H1 (cell line): Measurements from ENCODE around the gene NPHP4. TPM values are rescaled to one million over a fixed set of nuclear protein-coding genes. Genes with fewer than 3 reads are reported as not detected.

Source experiments
- CTCF ChIA-PET: fragments of 300-600 bp; sonication (Branson Sonifier 250); formaldehyde crosslinking; loops from one replicate; lab custom pipeline; 2021; ENCODE audit not compliant: partially characterized antibody; lab: Charles Lee
- POLR2A ChIA-PET: fragments of 300-600 bp; sonication (Branson Sonifier 250); formaldehyde crosslinking; loops from one replicate; lab custom pipeline; 2021; ENCODE audit warnings: inconsistent platforms; ENCODE audit not compliant: partially characterized antibody; lab: Charles Lee
- DNase-seq, 2 experiments: peaks; one replicate each; pipeline versions ENCODE4 v3.0.0 to v3.0.0-alpha.2; 2010 to 2022; ENCODE audit warnings: low spot score in 2 of 2, low read depth in 1 of 2, mixed read lengths in 1 of 2
- FAIRE-seq: peaks from 2 replicates; lab custom pipeline; 2011; peaks lifted over from hg19 to GRCh38; lab: Jason Lieb, UNC
- H2AFZ ChIP-seq: 2 replicates; pipeline ENCODE4 v1.8.1; 2012; ENCODE audit warnings: low read length, inconsistent platforms
- H2AK5ac ChIP-seq: 2 replicates; pipeline ENCODE4 v1.6.1; 2013; ENCODE audit warnings: low read depth, low read length
- H2BK120ac ChIP-seq: replicated peaks from 2 replicates; pipeline ENCODE3; 2013; ENCODE audit warnings: low read depth, low read length, inconsistent platforms
- H2BK12ac ChIP-seq: 2 replicates; pipeline ENCODE4 v1.6.1; 2013; ENCODE audit warnings: low read depth, low read length
- H2BK15ac ChIP-seq: 2 replicates; pipeline ENCODE4 v1.6.1; 2013; ENCODE audit warnings: low read length
- H2BK20ac ChIP-seq: 2 replicates; pipeline ENCODE4 v1.6.1; 2013; ENCODE audit warnings: low read length
- H2BK5ac ChIP-seq: 2 replicates; pipeline ENCODE4 v1.6.1; 2013; ENCODE audit warnings: low read depth, low read length
- H3K14ac ChIP-seq: 2 replicates; pipeline ENCODE4 v1.6.1; 2013; ENCODE audit warnings: inconsistent platforms; ENCODE audit not compliant: insufficient read length
- H3K18ac ChIP-seq: 2 replicates; pipeline ENCODE4 v1.6.1; 2013; ENCODE audit warnings: low read length; ENCODE audit errors: extremely low read depth
- H3K23ac ChIP-seq: 2 replicates; pipeline ENCODE4 v1.6.1; 2013; ENCODE audit warnings: inconsistent platforms; ENCODE audit not compliant: insufficient read length
- H3K23me2 ChIP-seq: 2 replicates; pipeline ENCODE4 v1.6.1; 2013; ENCODE audit warnings: low read depth, low read length
- H3K27ac ChIP-seq: 2 replicates; pipeline ENCODE4 v1.6.1; 2011; ENCODE audit warnings: low read depth, low read length, inconsistent platforms
- H3K27me3 ChIP-seq, 4 experiments: replicated peaks in 1 of 4; 1 replicate in 1 of 4; 2 replicates in 3 of 4; pipeline versions ENCODE4 v1.6.1 to v1.8.1; 2011 to 2013; ENCODE audit warnings: low read length in 3 of 4, mild to moderate bottlenecking in 3 of 4, inconsistent platforms in 2 of 4, mixed read lengths in 2 of 4, moderate library complexity in 1 of 4; ENCODE audit not compliant: control insufficient read depth in 3 of 4, insufficient read depth in 3 of 4; ENCODE audit errors: extremely low read depth in 1 of 4
- H3K36me3 ChIP-seq, 4 experiments: 2 replicates each; pipeline versions ENCODE4 v1.6.1 to v1.8.1; 2011 to 2013; ENCODE audit warnings: mild to moderate bottlenecking in 4 of 4, low read length in 3 of 4, moderate library complexity in 2 of 4, control low read depth in 1 of 4, inconsistent platforms in 1 of 4; ENCODE audit not compliant: insufficient read depth in 4 of 4, control insufficient read depth in 2 of 4
- H3K4ac ChIP-seq: replicated peaks from 2 replicates; pipeline ENCODE3; 2013; ENCODE audit warnings: low read length, low read depth, mixed read lengths, inconsistent platforms; ENCODE audit not compliant: insufficient read length
- H3K4me1 ChIP-seq, 4 experiments: replicated peaks in 1 of 4; 1 replicate in 1 of 4; 2 replicates in 3 of 4; pipeline versions ENCODE4 v1.6.1 to v1.8.1; 2011 to 2013; ENCODE audit warnings: low read length in 3 of 4, inconsistent platforms in 2 of 4, mixed read lengths in 1 of 4; ENCODE audit not compliant: insufficient read depth in 4 of 4, control insufficient read depth in 3 of 4
- H3K4me2 ChIP-seq, 2 experiments: 2 replicates each; pipeline versions ENCODE4 v1.6.1 to v1.8.1; 2011 to 2013; ENCODE audit warnings: low read depth in 2 of 2, low read length in 2 of 2, control low read depth in 1 of 2, inconsistent platforms in 1 of 2, mild to moderate bottlenecking in 1 of 2; ENCODE audit not compliant: insufficient read depth in 1 of 2
- H3K4me3 ChIP-seq, 4 experiments: fragments of 200-600, 300-600 bp in 1 of 4; sonication (generic), shearing (Covaris generic), sonication (Bioruptor Twin) in 1 of 4; 2 replicates each; pipeline versions ENCODE4 v1.5.1 to v1.8.1; 2011 to 2016; ENCODE audit warnings: low read length in 4 of 4, low read depth in 3 of 4, control low read depth in 2 of 4, inconsistent platforms in 2 of 4, mild to moderate bottlenecking in 2 of 4, mixed read lengths in 1 of 4, moderate library complexity in 1 of 4; ENCODE audit not compliant: insufficient read depth in 2 of 4; ENCODE audit errors: extremely low read depth in 1 of 4
- H3K56ac ChIP-seq: replicated peaks from 2 replicates; pipeline ENCODE3; 2013; ENCODE audit warnings: low read depth, mild to moderate bottlenecking, mixed read lengths, low read length, inconsistent platforms; ENCODE audit not compliant: insufficient read length
- H3K79me1 ChIP-seq: 2 replicates; pipeline ENCODE4 v1.6.1; 2013; ENCODE audit warnings: low read depth, low read length, control low read depth
- H3K79me2 ChIP-seq, 2 experiments: 2 replicates each; pipeline versions ENCODE4 v1.6.1 to v1.8.1; 2012 to 2013; ENCODE audit warnings: low read length in 2 of 2, mild to moderate bottlenecking in 2 of 2, inconsistent platforms in 1 of 2; ENCODE audit not compliant: insufficient read depth in 2 of 2, control insufficient read depth in 1 of 2
- H3K9ac ChIP-seq, 4 experiments: replicated peaks in 1 of 4; 1 replicate in 1 of 4; 2 replicates in 3 of 4; pipeline versions ENCODE4 v1.6.1 to v1.8.1; 2011 to 2013; ENCODE audit warnings: low read depth in 3 of 4, low read length in 3 of 4, control low read depth in 2 of 4, mild to moderate bottlenecking in 2 of 4, moderate library complexity in 2 of 4, inconsistent platforms in 1 of 4; ENCODE audit errors: extremely low read depth in 1 of 4
- H3K9me3 ChIP-seq, 2 experiments: 2 replicates each; pipeline versions ENCODE4 v1.6.1 to v1.8.1; 2012 to 2013; ENCODE audit warnings: mild to moderate bottlenecking in 2 of 2, moderate library complexity in 2 of 2, control low read depth in 1 of 2, inconsistent platforms in 1 of 2, low read depth in 1 of 2, low read length in 1 of 2, mixed read lengths in 1 of 2; ENCODE audit not compliant: insufficient read depth in 2 of 2
- H4K20me1 ChIP-seq, 2 experiments: replicated peaks in 1 of 2; 2 replicates each; pipeline versions ENCODE3 to v1.8.1; 2011 to 2013; ENCODE audit warnings: inconsistent platforms in 2 of 2, low read length in 2 of 2, mild to moderate bottlenecking in 1 of 2; ENCODE audit not compliant: insufficient read depth in 2 of 2, control insufficient read depth in 1 of 2
- H4K5ac ChIP-seq: 2 replicates; pipeline ENCODE4 v1.6.1; 2013; ENCODE audit warnings: low read length, low read depth, mixed read lengths, inconsistent platforms; ENCODE audit not compliant: insufficient read length
- H4K8ac ChIP-seq: 2 replicates; pipeline ENCODE4 v1.8.0; 2013; ENCODE audit warnings: mild to moderate bottlenecking, moderate library complexity, low read length, inconsistent platforms; ENCODE audit not compliant: insufficient read depth; ENCODE audit errors: extremely low read depth
- H4K91ac ChIP-seq: replicated peaks from 2 replicates; pipeline ENCODE3; 2013; ENCODE audit warnings: low read length, mixed read lengths, inconsistent platforms; ENCODE audit not compliant: insufficient read length
- BRCA1 ChIP-seq: IDR thresholded peaks from 2 replicates; pipeline ENCODE4 v1.6.1; 2012; ENCODE audit warnings: low read depth, low read length, improper control_type of control experiment
- CBX8 ChIP-seq: fragments of 300-800, 300-1000 bp; sonication (generic); IDR thresholded peaks from 2 replicates; pipeline ENCODE4 v1.7.1; 2016; ENCODE audit warnings: low read depth, low read length, borderline replicate concordance
- CHD1 ChIP-seq: IDR thresholded peaks from 2 replicates; pipeline ENCODE4 v1.6.1; 2012; ENCODE audit warnings: low read depth, low read length, improper control_type of control experiment
- CTBP2 ChIP-seq: IDR thresholded peaks from 2 replicates; pipeline ENCODE4 v1.7.0; 2011; ENCODE audit warnings: borderline replicate concordance, mild to moderate bottlenecking, moderate library complexity, mixed read lengths, low read length; ENCODE audit not compliant: insufficient read depth, insufficient read length
- JUND ChIP-seq: IDR thresholded peaks from 2 replicates; pipeline ENCODE4 v1.6.1; 2011; ENCODE audit warnings: mild to moderate bottlenecking, improper control_type of control experiment, low read length
- KDM1A ChIP-seq: fragments of 200-600, 300-600 bp; sonication (generic); IDR thresholded peaks from 2 replicates; pipeline ENCODE4 v1.7.1; 2016; ENCODE audit warnings: mild to moderate bottlenecking, low read length, borderline replicate concordance
- RBBP5 ChIP-seq: IDR thresholded peaks from 2 replicates; pipeline ENCODE4 v1.7.1; 2012; ENCODE audit warnings: low read depth, mild to moderate bottlenecking, inconsistent platforms, low read length, moderate library complexity, borderline replicate concordance
- SP4 ChIP-seq: IDR thresholded peaks from 2 replicates; pipeline ENCODE4 v1.6.1; 2012; ENCODE audit warnings: low read length, inconsistent platforms
- TBP ChIP-seq: IDR thresholded peaks from 2 replicates; pipeline ENCODE4 v1.6.1; 2011; ENCODE audit warnings: low read depth, low read length, improper control_type of control experiment
- USF2 ChIP-seq: IDR thresholded peaks from 2 replicates; pipeline ENCODE4 v1.6.1; 2011; ENCODE audit warnings: low read length, improper control_type of control experiment
- WGBS, 2 experiments: shearing (Covaris generic) in 1 of 2; methylation state at CpG; one replicate each; pipeline versions ENCODE4 v1.1.6 to v1.1.7; 2013 to 2015; ENCODE audit warnings: low lambda C conversion rate in 2 of 2, mixed read lengths in 2 of 2, inconsistent platforms in 1 of 2, low coverage in 1 of 2, missing lambda C conversion rate in 1 of 2; ENCODE audit not compliant: insufficient replicate concordance in 2 of 2, insufficient coverage in 1 of 2, insufficient read length in 1 of 2; ENCODE audit errors: extremely low coverage in 1 of 2, missing lambda C conversion rate in 1 of 2; 5-methylcytosine and 5-hydroxymethylcytosine counted together
- polyA plus RNA-seq, 7 experiments: library from polyadenylated mRNA; depleted of rRNA in 3 of 7; stranded (reverse) in 5 of 7; unstranded in 2 of 7; fragments of >200 nt in 5 of 7; fragments of 200-250 nt in 2 of 7; gene quantifications; 1 replicate in 5 of 7; 2 replicates in 1 of 7; 4 replicates in 1 of 7; pipeline versions ENCODE4 v1.2.1 to v1.2.3, GENCODE V29; 2011 to 2013; ENCODE audit warnings: missing spikeins in 2 of 7, mixed read lengths in 2 of 7
- total RNA-seq: library from RNA; stranded (reverse); fragmentation: NEBNext Ultra II Directional; extraction: Animal tissue kit (Norgen Biotek cat#: 25700); gene quantifications from 2 replicates; pipeline ENCODE4 v1.2.1, GENCODE V29; 2021
- TF ChIP-seq, protein P1 (sequence below): IDR thresholded peaks from 2 replicates; pipeline ENCODE4 v1.6.1; 2011; ENCODE audit warnings: low read depth, mild to moderate bottlenecking, low read length; ENCODE audit not compliant: insufficient read depth

NPHP4 gene
- total and polyA plus RNA-seq, 2 of the 8 experiments (the other 6 are each of a cell fraction or from before 2014, with no cell fraction given): 5.8 to 14.0 TPM

DNA sequence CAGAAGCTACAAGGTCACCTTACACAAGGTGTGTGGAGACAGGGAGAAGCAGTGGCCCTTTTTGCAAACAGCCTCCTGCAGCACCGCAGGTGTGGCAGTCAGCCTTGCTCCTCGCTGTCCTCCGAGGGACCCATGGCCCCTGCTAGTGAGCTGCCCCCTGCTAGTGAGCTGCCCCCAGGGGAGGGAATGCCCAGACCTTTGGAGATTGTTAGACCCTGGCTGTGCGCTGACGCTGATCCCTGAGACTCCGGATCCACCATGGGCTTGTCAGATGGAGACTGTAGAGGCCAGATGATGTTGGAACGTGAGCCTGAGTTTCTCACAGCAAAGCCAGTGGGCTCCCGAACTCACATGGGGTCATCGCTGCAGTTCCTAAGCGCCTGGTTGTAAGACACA lies 172.2 kb downstream of the NPHP4 start:
- Histone ChIP-seq H4K91ac (no peak overlapping the region), H2AFZ (no peak overlapping the region), H3K4ac (no peak overlapping the region), H2BK12ac (no peak overlapping the region), H2BK120ac (no peak overlapping the region), H3K14ac (no peak overlapping the region), H3K9me3 (0 out of 4 replicates have a peak, but pooled peaks cover 0 to 3% of the 10 kb centered on the region in 2 experiments), H3K4me3 (no peak overlapping the region), H3K36me3 (no peaks in the 10 kb centered on the region), H3K79me2 (no peaks in the 10 kb centered on the region), H2BK5ac (no peak overlapping the region), H4K8ac (no peak overlapping the region), H3K9ac (no peak overlapping the region), H3K79me1 (no peaks in the 10 kb centered on the region), H3K23me2 (peaks cover 1% of the 10 kb centered on the region; the same call in 1 of the 2 replicates), H4K20me1 (no peaks in the 10 kb centered on the region), H3K27me3 (no peaks in the 10 kb centered on the region), H2BK20ac (no peak overlapping the region), H4K5ac (no peak overlapping the region), H3K27ac (no peak overlapping the region), H3K56ac (no peak overlapping the region), H3K18ac (no peak overlapping the region), H3K4me2 (no peak overlapping the region), H2BK15ac (no peak overlapping the region), H3K23ac (no peak overlapping the region), H3K4me1 (no peaks in the 10 kb centered on the region; a peak in 1 of 7 replicates), H2AK5ac (no peak overlapping the region)
- CTCF ChIA-PET: interaction anchor here (1.0 to 1.4 kb wide), 2 partner anchors 10 to 11 kb away, joined by 4 to 5 read pairs; no protein-coding TSS in a partner anchor
- whole genome bisulfite sequencing, 2 experiments: 90% methylated on average over 10 of the region's 10 CpGs; no CpG with 5 or more reads in 1 of the 2 experiments
- FAIRE-seq: no peak
- DNase-seq: no peak
- POLR2A ChIA-PET: no interaction called here
- TF ChIP-seq, protein P1, sequence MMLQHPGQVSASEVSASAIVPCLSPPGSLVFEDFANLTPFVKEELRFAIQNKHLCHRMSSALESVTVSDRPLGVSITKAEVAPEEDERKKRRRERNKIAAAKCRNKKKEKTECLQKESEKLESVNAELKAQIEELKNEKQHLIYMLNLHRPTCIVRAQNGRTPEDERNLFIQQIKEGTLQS: no peak
- TF ChIP-seq RBBP5 (no peak), USF2 (no peak), CBX8 (no peak), JUND (no peak), CTBP2 (no peak), KDM1A (no peak), BRCA1 (no peak), CHD1 (no peak), SP4 (no peak), TBP (no peak)
